Measurements from ENCODE around the gene ANXA11.

The ANXA11 gene

GRCh38 chr10:80165173-80165572 is 40.2 kb downstream of the ANXA11 start:
- peak; percentile 83 for DNase-seq (ENCODE audit: low spot score)

- DNase-seq (ENCODE audit: low spot score), result no peak
Observed at GRCh38 chr10:80164596-80164995, 40.7 kb downstream of the ANXA11 start.

GRCh38 chr10:80163741-80164341 is 41.5 kb downstream of the ANXA11 start:
- DNase-seq (ENCODE audit: low spot score), result peak; percentile 69

- no peak for DNase-seq (ENCODE audit: low spot score)
Observed at GRCh38 chr10:80161321-80162083, 43.8 kb downstream of the ANXA11 start.

DNA sequence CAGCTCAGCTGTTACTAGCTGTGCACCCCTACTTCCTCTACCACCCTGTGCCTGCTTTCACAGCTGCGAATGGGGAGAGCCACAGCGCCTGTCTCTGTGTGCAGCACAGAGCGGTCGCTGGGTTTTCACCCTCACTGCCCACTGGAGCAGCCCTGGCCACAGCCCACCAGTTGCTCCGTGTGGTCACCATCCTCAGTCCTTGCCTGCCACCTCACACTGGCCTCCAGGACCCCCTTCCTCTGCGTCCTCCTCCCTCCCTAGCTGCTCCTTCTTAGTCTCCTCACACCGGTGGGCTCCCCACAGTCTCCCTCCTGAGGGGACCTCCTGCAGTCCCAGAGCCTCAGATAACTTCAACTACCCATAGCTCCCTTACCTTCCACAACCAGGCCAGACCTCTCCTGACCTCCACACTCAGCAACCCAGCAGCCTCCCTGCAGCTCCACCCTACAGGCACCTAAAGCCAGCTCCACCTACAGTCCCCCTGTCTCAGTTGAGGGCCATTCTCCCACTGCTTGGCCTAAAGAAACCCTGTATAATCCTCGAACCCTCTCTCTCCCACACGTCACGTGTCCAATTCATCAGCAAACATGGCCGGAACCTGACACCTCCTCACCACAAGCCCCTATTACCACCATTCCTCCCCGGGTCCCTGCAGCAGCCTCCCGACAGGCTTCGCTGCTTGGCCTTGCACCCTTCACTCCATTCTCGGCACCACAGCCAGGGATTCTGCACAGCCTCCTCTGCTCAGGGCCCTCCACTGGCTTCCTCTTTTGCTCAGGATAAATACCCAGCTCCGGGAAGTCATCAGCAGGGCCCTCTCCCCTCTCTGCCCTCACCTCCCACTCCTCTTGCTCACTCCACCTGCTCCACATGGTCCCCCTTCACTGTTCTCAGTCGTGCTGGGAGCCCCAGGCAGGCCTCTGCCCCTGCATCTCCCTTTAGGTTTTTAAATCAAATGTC is 44.7 kb downstream of the ANXA11 start:
- no peak for DNase-seq (ENCODE audit: low spot score)

DNA sequence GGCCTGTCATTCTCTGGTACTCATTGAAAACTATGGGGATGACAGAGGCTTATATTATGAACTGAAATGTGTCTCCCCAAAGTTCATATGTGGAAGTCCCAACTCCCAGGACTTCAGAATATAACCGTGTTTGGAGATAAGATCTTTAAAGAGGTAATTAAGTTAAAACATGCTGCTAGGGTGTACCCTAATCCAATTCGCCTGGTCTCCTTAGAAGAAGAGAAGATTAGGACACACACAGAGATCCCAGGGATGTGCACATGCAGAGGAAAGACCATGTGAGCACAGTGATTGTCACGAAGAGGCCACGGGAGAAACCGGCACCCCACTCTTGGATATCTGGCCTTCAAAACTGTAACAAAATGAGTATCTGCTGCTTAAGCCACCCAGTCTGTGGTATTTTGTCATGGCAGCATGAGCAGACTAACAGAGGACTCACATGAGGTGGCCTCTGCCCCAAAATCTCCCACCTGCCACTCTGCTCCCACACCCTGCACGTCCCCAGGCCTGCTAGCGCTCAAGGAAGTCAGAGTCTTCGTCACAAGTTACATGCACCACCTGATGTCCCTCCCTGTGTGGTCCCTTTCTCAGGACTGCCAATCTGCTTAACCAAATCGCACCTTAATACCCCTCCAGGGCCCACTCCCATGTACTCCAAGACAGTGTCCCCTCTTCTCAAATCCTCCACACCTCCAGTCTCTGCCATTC is 46.0 kb downstream of the ANXA11 start:
- no peak for DNase-seq (ENCODE audit: low spot score)

DNA sequence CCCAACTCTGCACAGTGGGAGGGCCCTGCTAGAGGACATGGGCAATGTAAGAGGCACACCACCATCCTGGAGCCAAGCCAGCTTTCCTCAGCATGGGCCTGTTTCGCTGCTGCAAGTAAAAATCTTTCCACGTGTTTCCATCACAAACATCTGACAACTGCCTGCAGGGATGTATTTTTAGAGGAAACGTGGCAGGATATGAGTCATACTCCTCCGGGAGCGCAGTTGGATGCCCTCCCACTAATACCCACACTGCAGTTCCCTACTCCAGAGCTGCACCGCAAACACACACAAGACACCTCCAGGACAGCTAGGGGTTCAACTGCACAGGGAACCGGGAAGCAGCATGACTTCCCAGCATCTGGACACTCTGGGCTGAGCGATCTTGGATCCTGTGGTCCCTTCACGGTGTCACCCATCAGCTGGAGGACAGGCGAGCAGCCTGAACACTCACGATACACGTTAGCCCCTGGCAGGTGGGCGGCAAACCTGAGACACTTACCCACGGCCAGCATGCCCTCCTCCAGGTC is 46.7 kb downstream of the ANXA11 start:
- peak; percentile 88 for DNase-seq (ENCODE audit: low spot score)

DNA sequence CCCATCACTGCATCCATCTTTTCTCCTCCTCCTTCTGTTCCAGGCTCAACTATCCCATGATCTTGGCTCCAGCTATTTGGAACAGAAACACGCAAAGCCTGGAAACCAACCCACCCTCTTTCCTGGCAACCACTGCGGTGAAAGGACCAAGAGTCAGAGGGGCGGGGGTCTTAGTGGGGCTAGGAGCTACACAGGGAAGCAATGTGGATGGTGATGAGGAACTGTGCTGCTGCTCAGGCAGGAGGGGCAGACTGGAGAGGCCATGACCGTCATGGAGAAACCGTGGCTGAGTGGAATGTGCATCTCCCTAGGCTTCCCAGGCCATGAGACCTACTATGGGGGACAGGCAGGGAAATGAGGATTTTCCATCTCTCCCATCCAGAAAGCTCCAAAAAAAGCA is 47.2 kb downstream of the ANXA11 start:
- DNase-seq (ENCODE audit: low spot score), result no peak

DNA sequence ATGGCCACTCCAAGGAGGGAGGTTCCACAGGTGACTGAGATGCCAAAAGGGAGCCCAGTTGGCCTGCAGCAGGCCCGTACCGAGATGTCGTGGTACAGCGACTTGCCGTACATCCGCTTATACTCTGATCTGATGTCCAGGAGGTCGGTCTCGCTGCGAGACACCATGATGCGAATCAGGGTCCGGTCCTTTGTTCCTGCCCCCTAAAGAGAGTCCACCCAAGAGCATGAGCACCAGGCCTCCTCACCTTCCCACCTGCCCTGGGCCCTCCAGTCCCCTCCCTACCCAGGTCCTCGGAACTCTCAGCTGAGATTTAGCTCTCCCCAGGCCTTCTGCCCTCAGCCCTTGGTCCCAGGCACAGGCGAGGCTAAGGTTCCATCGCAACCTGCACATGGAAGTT is 47.8 kb downstream of the ANXA11 start:
- DNase-seq (ENCODE audit: low spot score), result no peak

DNA sequence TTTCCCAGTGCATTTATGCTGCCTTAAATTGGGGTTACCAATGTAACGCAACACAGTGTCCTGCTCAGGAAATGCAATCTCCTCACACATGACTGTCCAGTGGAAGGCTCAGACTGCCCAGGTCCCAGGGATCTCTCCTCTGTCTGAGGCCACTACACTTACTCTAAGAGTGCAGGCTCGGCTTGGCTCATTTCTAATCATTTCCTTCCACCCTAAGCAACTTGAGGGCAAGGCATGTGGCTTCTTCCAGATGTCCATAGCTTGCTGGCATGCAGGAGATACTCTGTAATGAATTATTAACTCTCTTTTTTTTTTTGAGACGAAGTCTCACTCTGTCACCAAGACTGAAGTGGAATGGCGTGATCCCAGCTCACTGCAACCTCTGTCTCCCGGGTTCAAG is 49.1 kb downstream of the ANXA11 start:
- no peak for DNase-seq (ENCODE audit: low spot score)

DNA sequence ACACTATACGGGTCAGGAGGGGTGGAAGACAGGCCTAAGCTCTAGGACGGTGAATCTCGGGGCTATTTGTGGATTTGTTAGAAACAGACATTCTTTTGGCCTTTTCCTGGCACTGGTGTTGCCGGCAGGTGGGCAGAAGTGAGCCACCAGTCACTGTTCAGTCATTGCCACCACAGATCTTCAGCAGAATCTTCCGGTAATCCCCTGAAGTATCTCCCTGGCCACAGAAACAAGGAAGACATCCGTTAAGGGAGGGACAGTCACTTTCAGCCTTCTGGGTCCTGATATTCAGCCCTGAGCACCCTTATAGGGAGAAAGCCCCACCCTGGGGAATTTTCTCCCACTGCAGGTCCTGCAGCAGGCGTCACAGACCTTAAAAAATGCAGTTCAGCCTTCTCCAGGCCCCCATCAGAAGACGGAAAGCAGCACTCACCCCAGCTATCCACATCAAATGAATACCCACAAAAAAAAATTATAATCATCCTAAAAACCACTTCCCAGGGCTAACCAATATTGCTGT is 49.6 kb downstream of the ANXA11 start:
- DNase-seq (ENCODE audit: low spot score), result no peak

GRCh38 chr10:80154978-80155695 is 50.2 kb downstream of the ANXA11 start:
- DNase-seq (ENCODE audit: low spot score), result peak; percentile 83

- no peak for DNase-seq (ENCODE audit: low spot score)
Observed at GRCh38 chr10:80154626-80154977, 50.7 kb downstream of the ANXA11 start.

GRCh38 chr10:80153460-80153859 is 51.9 kb downstream of the ANXA11 start:
- DNase-seq (ENCODE audit: low spot score), result no peak

DNA sequence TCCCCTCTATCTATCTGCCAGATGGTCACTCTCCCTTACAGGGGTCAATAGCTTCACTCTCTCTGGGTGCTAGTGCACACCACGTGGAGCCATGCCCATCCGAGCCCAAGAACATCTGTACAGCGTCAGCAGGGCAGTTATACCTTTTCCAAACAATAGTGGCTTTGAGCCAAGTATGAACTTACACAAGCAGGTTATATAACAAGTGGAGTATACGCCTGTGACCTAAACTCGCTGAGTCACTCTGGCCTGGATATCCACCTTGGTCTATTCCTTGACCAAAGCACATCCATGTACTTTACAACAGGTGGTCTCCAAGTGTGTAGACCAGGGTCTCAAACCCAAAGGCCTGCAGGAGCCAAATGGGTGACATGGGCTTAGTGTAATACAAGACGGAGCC is 52.5 kb downstream of the ANXA11 start:
- DNase-seq (ENCODE audit: low spot score), result no peak

DNA sequence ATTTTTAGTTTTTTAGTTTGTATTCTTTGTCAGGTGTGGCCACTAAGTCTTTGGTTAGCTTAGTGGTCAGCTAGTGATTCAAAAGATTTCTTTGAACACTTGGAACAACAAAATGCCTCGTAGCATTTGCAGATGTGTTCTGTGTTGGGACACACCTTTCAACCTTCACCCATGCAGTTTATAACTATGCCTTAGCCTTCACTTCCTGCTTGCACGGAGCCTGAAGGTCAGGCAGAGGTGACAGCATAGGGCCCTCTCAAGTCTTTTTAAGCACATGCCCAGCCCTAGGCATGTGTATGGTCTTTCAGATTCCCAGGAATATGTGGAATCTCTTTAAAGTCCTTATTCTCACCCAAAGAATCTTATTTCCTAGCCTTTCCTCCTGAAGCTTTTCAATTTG is 55.2 kb downstream of the ANXA11 start:
- no peak for DNase-seq (ENCODE audit: low spot score)

- no peak for DNase-seq (ENCODE audit: low spot score)
Observed at GRCh38 chr10:80149123-80149522, 56.2 kb downstream of the ANXA11 start.

DNA sequence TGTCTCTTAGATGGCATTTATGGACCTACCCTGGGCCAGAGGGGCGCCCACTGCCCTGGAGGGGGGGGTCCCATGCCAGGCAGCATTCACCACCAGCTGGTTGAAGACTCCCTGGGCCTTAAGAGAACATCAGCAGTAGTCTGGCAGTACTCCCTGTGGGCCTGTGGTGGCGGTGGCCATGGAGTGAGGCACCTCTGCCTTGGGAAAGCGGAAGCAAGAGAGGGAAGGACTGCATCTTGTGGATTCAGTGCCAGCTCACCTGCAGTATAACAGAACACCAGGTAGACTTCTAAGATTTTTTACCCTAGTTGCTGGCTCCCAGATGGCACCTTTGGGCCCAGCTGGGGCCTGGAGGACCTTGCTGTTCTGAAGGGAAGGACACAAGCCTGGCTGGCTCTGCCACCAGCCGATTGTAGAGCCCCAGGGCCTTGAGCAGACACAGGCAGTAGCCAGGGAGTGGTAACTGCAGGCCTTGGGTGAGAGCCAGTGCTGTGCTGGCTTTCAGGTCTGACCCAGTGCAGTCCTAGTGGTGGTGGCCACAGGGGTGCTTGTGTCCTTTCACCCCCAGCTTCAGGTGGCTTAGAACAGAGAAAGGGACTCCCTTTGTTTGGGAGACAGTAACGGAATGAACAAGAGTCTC is 57.1 kb downstream of the ANXA11 start:
- no peak for DNase-seq (ENCODE audit: low spot score)

GRCh38 chr10:80146918-80147317 is 58.4 kb downstream of the ANXA11 start:
- DNase-seq (ENCODE audit: low spot score), result no peak

All from hepatic stellate cell (primary cell).